ENCODE results near the gene LRRC30. TPM values are rescaled to one million over a fixed set of nuclear protein-coding genes. Genes with fewer than 3 reads are reported as not detected.

The LRRC30 gene
- total RNA-seq, 4 donors from 2014 or later = not detected

GRCh38 chr18:7236933-7237332 lies 6.0 kb downstream of the LRRC30 start:
- Histone ChIP-seq H3K4me1 (no peaks in the 10 kb centered on the region), H3K4me3 (no peak overlapping the region), H3K9me3 (no peaks in the 10 kb centered on the region), H3K36me3 (no peaks in the 10 kb centered on the region), H3K27ac (no peak overlapping the region), H3K27me3 (peaks cover 4% of the 10 kb centered on the region)
- no peak for DNase-seq (ENCODE audit: low spot score in 2 of 2)
- TF ChIP-seq EP300 (IDR thresholded peaks at IDR 0.05) (no peak), POLR2A (IDR thresholded peaks at IDR 0.05) (no peak), POLR2AphosphoS5 (IDR thresholded peaks at IDR 0.05) (no peak), CTCF (IDR thresholded peaks at IDR 0.05) (no peak)
- WGBS = 89% methylated on average over 8 of the region's 8 CpGs

- TF ChIP-seq POLR2A (IDR thresholded peaks at IDR 0.05) (no peak), CTCF (IDR thresholded peaks at IDR 0.05) (no peak), EP300 (IDR thresholded peaks at IDR 0.05) (no peak), POLR2AphosphoS5 (IDR thresholded peaks at IDR 0.05) (no peak)
Measured at GRCh38 chr18:7237673-7238272, 6.9 kb downstream of the LRRC30 start.

GRCh38 chr18:7242926-7243325 lies 12.0 kb downstream of the LRRC30 start:
- Histone ChIP-seq H3K36me3 (no peaks in the 10 kb centered on the region), H3K27me3 (no peaks in the 10 kb centered on the region), H3K4me1 (no peaks in the 10 kb centered on the region), H3K9me3 (no peaks in the 10 kb centered on the region), H3K4me3 (no peak overlapping the region), H3K27ac (no peak overlapping the region)
- 91% methylated on average over 4 of the region's 4 CpGs for WGBS
- TF ChIP-seq POLR2A (IDR thresholded peaks at IDR 0.05) = no peak
- TF ChIP-seq POLR2AphosphoS5 (IDR thresholded peaks at IDR 0.05) = no peak
- no peak for TF ChIP-seq EP300 (IDR thresholded peaks at IDR 0.05)
- TF ChIP-seq CTCF (IDR thresholded peaks at IDR 0.05) = no peak
- no peak for DNase-seq (ENCODE audit: low spot score in 2 of 2)

More at GRCh38 chr18:7237673-7238272, 6.9 kb downstream of the LRRC30 start:
- Histone ChIP-seq H3K4me1 (no peaks in the 10 kb centered on the region), H3K36me3 (no peaks in the 10 kb centered on the region), H3K27ac (no peak overlapping the region), H3K9me3 (no peaks in the 10 kb centered on the region), H3K4me3 (no peak overlapping the region), H3K27me3 (peaks cover 4% of the 10 kb centered on the region)
- 78% methylated on average over 6 of the region's 6 CpGs for WGBS
- DNase-seq (ENCODE audit: low spot score in 2 of 2) = no peak

GRCh38 chr18:7248877-7249276 lies 18.0 kb downstream of the LRRC30 start:
- 58% methylated on average over 6 of the region's 6 CpGs for WGBS
- no peaks in the 10 kb centered on the region for H3K27me3 ChIP-seq
- H3K9me3 ChIP-seq = no peaks in the 10 kb centered on the region
- DNase-seq (ENCODE audit: low spot score in 2 of 2) = no peak
- TF ChIP-seq POLR2AphosphoS5 (IDR thresholded peaks at IDR 0.05) = no peak
- no peak for TF ChIP-seq EP300 (IDR thresholded peaks at IDR 0.05)
- no peak for TF ChIP-seq CTCF (IDR thresholded peaks at IDR 0.05)
- no peak for TF ChIP-seq POLR2A (IDR thresholded peaks at IDR 0.05)
- H3K4me3 ChIP-seq = no peak overlapping the region
- H3K4me1 ChIP-seq = no peaks in the 10 kb centered on the region
- H3K27ac ChIP-seq = no peak overlapping the region
- no peaks in the 10 kb centered on the region for H3K36me3 ChIP-seq

- Histone ChIP-seq H3K36me3 (no peaks in the 10 kb centered on the region), H3K4me1 (no peaks in the 10 kb centered on the region), H3K27me3 (no peaks in the 10 kb centered on the region), H3K27ac (no peak overlapping the region), H3K9me3 (no peaks in the 10 kb centered on the region), H3K4me3 (no peak overlapping the region)
- no peak for DNase-seq (ENCODE audit: low spot score in 2 of 2)
- no peak for TF ChIP-seq EP300 (IDR thresholded peaks at IDR 0.05)
- WGBS = 73% methylated on average over 5 of the region's 5 CpGs
Measured at GRCh38 chr18:7254163-7254562, 23.3 kb downstream of the LRRC30 start.

- no peaks in the 10 kb centered on the region for H3K27me3 ChIP-seq
- H3K9me3 ChIP-seq = no peaks in the 10 kb centered on the region
- H3K36me3 ChIP-seq = no peaks in the 10 kb centered on the region
- no peak overlapping the region for H3K27ac ChIP-seq
- TF ChIP-seq CTCF (IDR thresholded peaks at IDR 0.05) (no peak), POLR2A (IDR thresholded peaks at IDR 0.05) (no peak), POLR2AphosphoS5 (IDR thresholded peaks at IDR 0.05) (no peak), EP300 (IDR thresholded peaks at IDR 0.05) (no peak)
- H3K4me1 ChIP-seq = no peaks in the 10 kb centered on the region
- WGBS = 95% methylated on average over 8 of the region's 8 CpGs
- no peak for DNase-seq (ENCODE audit: low spot score in 2 of 2)
- no peak overlapping the region for H3K4me3 ChIP-seq
Measured at GRCh38 chr18:7255054-7255453, 24.2 kb downstream of the LRRC30 start.

Measured in suprapubic skin (tissue), 4 donors.